ENCODE results near the gene PFKFB4. TPM values are rescaled to one million over a fixed set of nuclear protein-coding genes. Genes with fewer than 3 reads are reported as not detected.
A peak's percentile ranks its signal among the peaks of the same experiment; 100 is the strongest.
"Not testable (repeated sequence)": the region's sequence is repeated elsewhere in the genome, so short reads cannot be mapped to it uniquely, and the experiment has no call there.

PFKFB4 gene
- total RNA-seq, 1 donor from 2014 or later, result 19.2 TPM

- Mint-ChIP-seq H3K36me3 (ENCODE audit: low read depth) (peaks cover 19% of the 10 kb centered on the region), H3K9me3 (no peaks in the 10 kb centered on the region), H3K27me3 (ENCODE audit: low read depth) (no peaks in the 10 kb centered on the region), H3K27ac (ENCODE audit: unreplicated experiment) (no peak overlapping the region), H3K4me1 (no peaks in the 10 kb centered on the region), H3K4me3 (no peak overlapping the region)
- TF ChIP-seq CTCF (conservative IDR thresholded peaks at IDR 0.05), result no peak
- no peak for DNase-seq (ENCODE audit: low read depth, low spot score)
Measured at GRCh38 chr3:48536116-48536515, 20.5 kb downstream of the PFKFB4 start.

- no peaks in the 10 kb centered on the region for H3K9me3 Mint-ChIP-seq
- H3K4me3 Mint-ChIP-seq, result no peak overlapping the region
- H3K27me3 Mint-ChIP-seq (ENCODE audit: low read depth), result no peaks in the 10 kb centered on the region
- no peak for DNase-seq (ENCODE audit: low read depth, low spot score)
- H3K4me1 Mint-ChIP-seq, result no peaks in the 10 kb centered on the region
- TF ChIP-seq CTCF (conservative IDR thresholded peaks at IDR 0.05), result no peak
- peaks cover 19% of the 10 kb centered on the region for H3K36me3 Mint-ChIP-seq (ENCODE audit: low read depth)
- peak overlapping the region; percentile 12 for H3K27ac Mint-ChIP-seq (ENCODE audit: unreplicated experiment)
Measured at GRCh38 chr3:48535578-48535977, 21.0 kb downstream of the PFKFB4 start.

GRCh38 chr3:48532977-48533337 lies 23.6 kb downstream of the PFKFB4 start:
- H3K27me3 Mint-ChIP-seq (ENCODE audit: low read depth), result no peaks in the 10 kb centered on the region
- no peak for DNase-seq (ENCODE audit: low read depth, low spot score)
- no peak for TF ChIP-seq CTCF (conservative IDR thresholded peaks at IDR 0.05)
- H3K4me1 Mint-ChIP-seq, result no peaks in the 10 kb centered on the region
- H3K36me3 Mint-ChIP-seq (ENCODE audit: low read depth), result peaks cover 19% of the 10 kb centered on the region
- H3K27ac Mint-ChIP-seq (ENCODE audit: unreplicated experiment), result no peak overlapping the region
- no peak overlapping the region for H3K4me3 Mint-ChIP-seq
- H3K9me3 Mint-ChIP-seq, result no peaks in the 10 kb centered on the region

- no peak for DNase-seq (ENCODE audit: low read depth, low spot score)
- no peaks in the 10 kb centered on the region for H3K27me3 Mint-ChIP-seq (ENCODE audit: low read depth)
- no peaks in the 10 kb centered on the region for H3K9me3 Mint-ChIP-seq
- H3K4me1 Mint-ChIP-seq, result no peaks in the 10 kb centered on the region
- no peak overlapping the region for H3K4me3 Mint-ChIP-seq
- no peak for TF ChIP-seq CTCF (conservative IDR thresholded peaks at IDR 0.05)
- peaks cover 17% of the 10 kb centered on the region for H3K36me3 Mint-ChIP-seq (ENCODE audit: low read depth)
- no peak overlapping the region for H3K27ac Mint-ChIP-seq (ENCODE audit: unreplicated experiment)
Measured at GRCh38 chr3:48532271-48532976, 24.2 kb downstream of the PFKFB4 start.

- peaks cover 13% of the 10 kb centered on the region for H3K36me3 Mint-ChIP-seq (ENCODE audit: low read depth)
- not testable (repeated sequence) for DNase-seq (ENCODE audit: low read depth, low spot score); H3K27me3 Mint-ChIP-seq (ENCODE audit: low read depth); H3K4me1 Mint-ChIP-seq; H3K9me3 Mint-ChIP-seq; H3K4me3 Mint-ChIP-seq; H3K27ac Mint-ChIP-seq (ENCODE audit: unreplicated experiment)
Measured at GRCh38 chr3:48530701-48531100, 25.9 kb downstream of the PFKFB4 start.

GRCh38 chr3:48528754-48529153 lies 27.8 kb downstream of the PFKFB4 start:
- DNase-seq (ENCODE audit: low read depth, low spot score), result no peak
- Mint-ChIP-seq H3K27me3 (ENCODE audit: low read depth) (no peaks in the 10 kb centered on the region), H3K4me1 (no peaks in the 10 kb centered on the region), H3K27ac (ENCODE audit: unreplicated experiment) (no peak overlapping the region), H3K36me3 (ENCODE audit: low read depth) (peaks cover 5% of the 10 kb centered on the region), H3K4me3 (no peak overlapping the region), H3K9me3 (no peaks in the 10 kb centered on the region)
- TF ChIP-seq CTCF (conservative IDR thresholded peaks at IDR 0.05), result no peak

Data from neural crest cell (in vitro differentiated cells).